ENCODE data around the gene MCUB.
"Not testable (repeated sequence)": the region's sequence is repeated elsewhere in the genome, so short reads cannot be mapped to it uniquely, and the experiment has no call there.

MCUB gene

GRCh38 chr4:109559983-109560686 is at the start of gene MCUB:
MCUB (plus strand) TSS chr4:109560246; CDS start chr4:109560338, 92 bp downstream.
- peak; percentile 81 to 91 for DNase-seq (ENCODE audit: low read depth in 2 of 2)

GRCh38 chr4:109510687-109511086 is 49.4 kb upstream of the MCUB start:
- no peak for DNase-seq (ENCODE audit: low read depth in 2 of 2)

GRCh38 chr4:109511414-109511813 is 48.6 kb upstream of the MCUB start:
- no peak for DNase-seq (ENCODE audit: low read depth in 2 of 2)

- DNase-seq (ENCODE audit: low read depth in 2 of 2), result not testable (repeated sequence)
Measured at GRCh38 chr4:109513368-109513767, 46.7 kb upstream of the MCUB start.

- DNase-seq (ENCODE audit: low read depth in 2 of 2), result no peak
Measured at GRCh38 chr4:109532182-109532581, 27.9 kb upstream of the MCUB start.

- no peak for DNase-seq (ENCODE audit: low read depth in 2 of 2)
Measured at GRCh38 chr4:109545401-109545800, 14.6 kb upstream of the MCUB start.

- no peak for DNase-seq (ENCODE audit: low read depth in 2 of 2)
Measured at GRCh38 chr4:109547394-109547793, 12.7 kb upstream of the MCUB start.

GRCh38 chr4:109548655-109549054 is 11.4 kb upstream of the MCUB start:
- no peak for DNase-seq (ENCODE audit: low read depth in 2 of 2)

- DNase-seq (ENCODE audit: low read depth in 2 of 2), result no peak
Measured at GRCh38 chr4:109552237-109552636, 7.8 kb upstream of the MCUB start.

GRCh38 chr4:109553130-109553529 is 6.9 kb upstream of the MCUB start:
- no peak for DNase-seq (ENCODE audit: low read depth in 2 of 2)

GRCh38 chr4:109554971-109555370 is 5.1 kb upstream of the MCUB start:
- no peak for DNase-seq (ENCODE audit: low read depth in 2 of 2)

- DNase-seq (ENCODE audit: low read depth in 2 of 2), result no peak
Measured at GRCh38 chr4:109557433-109557832, 2.6 kb upstream of the MCUB start.

- peak in 1 of 2 donors; percentile 4 for DNase-seq (ENCODE audit: low read depth in 2 of 2)
Measured at GRCh38 chr4:109558095-109558494, 2.0 kb upstream of the MCUB start.

GRCh38 chr4:109559625-109559982 is 442 bp upstream of the MCUB start:
- DNase-seq (ENCODE audit: low read depth in 2 of 2), result peak; percentile 20 to 22

GRCh38 chr4:109560687-109561461 is 828 bp downstream of the MCUB start:
- DNase-seq (ENCODE audit: low read depth in 2 of 2), result peak; percentile 33 to 54

GRCh38 chr4:109562457-109563239 is 2.6 kb downstream of the MCUB start:
- peak in 1 of 2 donors; percentile 11 for DNase-seq (ENCODE audit: low read depth in 2 of 2)

- no peak for DNase-seq (ENCODE audit: low read depth in 2 of 2)
Measured at GRCh38 chr4:109571494-109571893, 11.4 kb downstream of the MCUB start.

- DNase-seq (ENCODE audit: low read depth in 2 of 2), result no peak
Measured at GRCh38 chr4:109572154-109572553, 12.1 kb downstream of the MCUB start.

- no peak for DNase-seq (ENCODE audit: low read depth in 2 of 2)
Measured at GRCh38 chr4:109574443-109574850, 14.4 kb downstream of the MCUB start.

- no peak for DNase-seq (ENCODE audit: low read depth in 2 of 2)
Measured at GRCh38 chr4:109574931-109575804, 15.1 kb downstream of the MCUB start.

GRCh38 chr4:109576462-109576861 is 16.4 kb downstream of the MCUB start:
- DNase-seq (ENCODE audit: low read depth in 2 of 2), result no peak

All from stimulated activated CD4-positive, alpha-beta T cell treated with anti-CD3 and anti-CD28 coated beads, Interleukin-4, amount 100 ng/mL, for 48 hours (primary cell).